HCT116 (cell line): Measurements from ENCODE around the gene H6PD.

Source experiments
- CBX3 ChIP-seq: IDR thresholded peaks from 2 replicates; pipeline ENCODE4 v1.6.1; 2012; ENCODE audit warnings: low read depth
- EZH2 ChIP-seq: fragments of 200-600 bp; sonication (generic); IDR thresholded peaks from 2 replicates; pipeline ENCODE4 v1.6.1; 2017; ENCODE audit warnings: antibody characterized with exemption, mixed run types
- JUND ChIP-seq: IDR thresholded peaks from 2 replicates; pipeline ENCODE4 v1.6.1; 2012
- MAX ChIP-seq: IDR thresholded peaks from 2 replicates; pipeline ENCODE4 v1.6.1; 2012
- POLR2A ChIP-seq: IDR thresholded peaks from 2 replicates; pipeline ENCODE4 v1.7.0; 2011; ENCODE audit warnings: borderline replicate concordance; ENCODE audit not compliant: insufficient read depth, insufficient read length; ENCODE audit errors: extremely low read depth
- POLR2AphosphoS5 ChIP-seq: IDR thresholded peaks from 2 replicates; pipeline ENCODE4 v1.6.1; 2011; ENCODE audit warnings: mild to moderate bottlenecking, low read depth, low read length, moderate library complexity
- SP1 ChIP-seq: IDR thresholded peaks from 2 replicates; pipeline ENCODE4 v1.6.1; 2012; ENCODE audit warnings: low read depth
- SRF ChIP-seq: IDR thresholded peaks from 2 replicates; pipeline ENCODE4 v1.6.1; 2012; ENCODE audit warnings: low read depth
- YY1 ChIP-seq: IDR thresholded peaks from 2 replicates; pipeline ENCODE4 v1.6.1; 2011; ENCODE audit warnings: low read length, low read depth, moderate library complexity, mild to moderate bottlenecking; ENCODE audit not compliant: insufficient replicate concordance; ENCODE audit errors: extremely low read depth
- ZNF274 ChIP-seq: fragments of 200-500 bp; sonication (Bioruptor generic); IDR thresholded peaks from 2 replicates; pipeline ENCODE4 v1.6.1; 2014; ENCODE audit warnings: mild to moderate bottlenecking, low read depth, low read length, inconsistent platforms
- TF ChIP-seq, protein P1 (sequence below), 3 experiments: fragments of 200-600 bp in 1 of 3; sonication (generic) in 1 of 3; IDR thresholded peaks in 2 of 3; conservative IDR thresholded peaks in 1 of 3; 2 replicates each; pipeline ENCODE4 v1.5.1; 2012 to 2017; ENCODE audit warnings: low read depth in 2 of 3, low read length in 2 of 3, antibody characterized with exemption in 1 of 3, borderline replicate concordance in 1 of 3, control low read depth in 1 of 3, mild to moderate bottlenecking in 1 of 3, mixed read lengths in 1 of 3, mixed run types in 1 of 3, moderate library complexity in 1 of 3; ENCODE audit not compliant: insufficient read depth in 1 of 3
- TF ChIP-seq, protein P2 (sequence below): IDR thresholded peaks from 2 replicates; pipeline ENCODE4 v1.6.1; 2011; ENCODE audit warnings: mild to moderate bottlenecking, low read length, moderate library complexity; ENCODE audit not compliant: insufficient replicate concordance; ENCODE audit errors: extremely low read depth
- TF ChIP-seq, protein P3 (sequence below): IDR thresholded peaks from 2 replicates; pipeline ENCODE4 v1.6.1; 2012; ENCODE audit warnings: low read depth

DNA sequence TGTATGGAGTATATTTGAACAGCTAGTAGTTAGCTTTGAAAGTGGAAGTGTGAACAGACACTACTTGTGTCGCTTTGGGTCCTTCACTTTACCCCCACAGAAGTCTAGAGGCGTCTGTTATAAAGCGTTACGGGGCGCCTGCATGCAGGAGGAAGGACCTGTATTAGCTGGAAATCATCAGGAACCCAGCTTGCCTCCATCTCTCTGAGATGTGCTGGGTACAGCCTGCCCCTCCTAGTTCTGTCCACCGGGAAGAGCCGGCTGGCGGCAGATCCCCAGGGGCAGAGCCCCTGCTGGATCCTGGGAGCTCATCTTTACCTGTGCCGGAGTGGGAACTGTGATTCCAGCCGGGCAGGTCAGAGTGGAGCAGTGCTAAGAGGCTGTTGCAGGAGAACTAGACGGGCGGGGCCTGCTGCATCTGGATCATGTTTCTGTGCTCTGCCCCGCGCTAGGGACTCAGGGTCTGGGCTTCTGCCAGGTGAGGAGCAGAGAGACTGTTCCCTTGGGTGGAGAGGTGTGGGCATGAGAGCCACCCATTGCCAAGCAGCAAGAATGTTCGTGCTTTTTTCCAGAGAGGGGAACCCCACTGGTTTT lies 35.8 kb downstream of the H6PD start:
- TF ChIP-seq, protein P1, sequence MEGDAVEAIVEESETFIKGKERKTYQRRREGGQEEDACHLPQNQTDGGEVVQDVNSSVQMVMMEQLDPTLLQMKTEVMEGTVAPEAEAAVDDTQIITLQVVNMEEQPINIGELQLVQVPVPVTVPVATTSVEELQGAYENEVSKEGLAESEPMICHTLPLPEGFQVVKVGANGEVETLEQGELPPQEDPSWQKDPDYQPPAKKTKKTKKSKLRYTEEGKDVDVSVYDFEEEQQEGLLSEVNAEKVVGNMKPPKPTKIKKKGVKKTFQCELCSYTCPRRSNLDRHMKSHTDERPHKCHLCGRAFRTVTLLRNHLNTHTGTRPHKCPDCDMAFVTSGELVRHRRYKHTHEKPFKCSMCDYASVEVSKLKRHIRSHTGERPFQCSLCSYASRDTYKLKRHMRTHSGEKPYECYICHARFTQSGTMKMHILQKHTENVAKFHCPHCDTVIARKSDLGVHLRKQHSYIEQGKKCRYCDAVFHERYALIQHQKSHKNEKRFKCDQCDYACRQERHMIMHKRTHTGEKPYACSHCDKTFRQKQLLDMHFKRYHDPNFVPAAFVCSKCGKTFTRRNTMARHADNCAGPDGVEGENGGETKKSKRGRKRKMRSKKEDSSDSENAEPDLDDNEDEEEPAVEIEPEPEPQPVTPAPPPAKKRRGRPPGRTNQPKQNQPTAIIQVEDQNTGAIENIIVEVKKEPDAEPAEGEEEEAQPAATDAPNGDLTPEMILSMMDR (IDR thresholded peaks at IDR 0.05 in 2 of 3, conservative IDR thresholded peaks at IDR 0.05 in 1 of 3; ENCODE audit: borderline replicate concordance in 1 of 3, insufficient read depth in 1 of 3, low read depth in 2 of 3, low read length in 2 of 3), result no peak
- TF ChIP-seq, protein P2, sequence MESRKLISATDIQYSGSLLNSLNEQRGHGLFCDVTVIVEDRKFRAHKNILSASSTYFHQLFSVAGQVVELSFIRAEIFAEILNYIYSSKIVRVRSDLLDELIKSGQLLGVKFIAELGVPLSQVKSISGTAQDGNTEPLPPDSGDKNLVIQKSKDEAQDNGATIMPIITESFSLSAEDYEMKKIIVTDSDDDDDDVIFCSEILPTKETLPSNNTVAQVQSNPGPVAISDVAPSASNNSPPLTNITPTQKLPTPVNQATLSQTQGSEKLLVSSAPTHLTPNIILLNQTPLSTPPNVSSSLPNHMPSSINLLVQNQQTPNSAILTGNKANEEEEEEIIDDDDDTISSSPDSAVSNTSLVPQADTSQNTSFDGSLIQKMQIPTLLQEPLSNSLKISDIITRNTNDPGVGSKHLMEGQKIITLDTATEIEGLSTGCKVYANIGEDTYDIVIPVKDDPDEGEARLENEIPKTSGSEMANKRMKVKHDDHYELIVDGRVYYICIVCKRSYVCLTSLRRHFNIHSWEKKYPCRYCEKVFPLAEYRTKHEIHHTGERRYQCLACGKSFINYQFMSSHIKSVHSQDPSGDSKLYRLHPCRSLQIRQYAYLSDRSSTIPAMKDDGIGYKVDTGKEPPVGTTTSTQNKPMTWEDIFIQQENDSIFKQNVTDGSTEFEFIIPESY, result no peak
- TF ChIP-seq EZH2 (no peak), POLR2A (no peak), MAX (no peak), SP1 (no peak), YY1 (no peak), CBX3 (no peak), JUND (no peak), ZNF274 (no peak), POLR2AphosphoS5 (no peak), SRF (no peak)
- TF ChIP-seq, protein P3, sequence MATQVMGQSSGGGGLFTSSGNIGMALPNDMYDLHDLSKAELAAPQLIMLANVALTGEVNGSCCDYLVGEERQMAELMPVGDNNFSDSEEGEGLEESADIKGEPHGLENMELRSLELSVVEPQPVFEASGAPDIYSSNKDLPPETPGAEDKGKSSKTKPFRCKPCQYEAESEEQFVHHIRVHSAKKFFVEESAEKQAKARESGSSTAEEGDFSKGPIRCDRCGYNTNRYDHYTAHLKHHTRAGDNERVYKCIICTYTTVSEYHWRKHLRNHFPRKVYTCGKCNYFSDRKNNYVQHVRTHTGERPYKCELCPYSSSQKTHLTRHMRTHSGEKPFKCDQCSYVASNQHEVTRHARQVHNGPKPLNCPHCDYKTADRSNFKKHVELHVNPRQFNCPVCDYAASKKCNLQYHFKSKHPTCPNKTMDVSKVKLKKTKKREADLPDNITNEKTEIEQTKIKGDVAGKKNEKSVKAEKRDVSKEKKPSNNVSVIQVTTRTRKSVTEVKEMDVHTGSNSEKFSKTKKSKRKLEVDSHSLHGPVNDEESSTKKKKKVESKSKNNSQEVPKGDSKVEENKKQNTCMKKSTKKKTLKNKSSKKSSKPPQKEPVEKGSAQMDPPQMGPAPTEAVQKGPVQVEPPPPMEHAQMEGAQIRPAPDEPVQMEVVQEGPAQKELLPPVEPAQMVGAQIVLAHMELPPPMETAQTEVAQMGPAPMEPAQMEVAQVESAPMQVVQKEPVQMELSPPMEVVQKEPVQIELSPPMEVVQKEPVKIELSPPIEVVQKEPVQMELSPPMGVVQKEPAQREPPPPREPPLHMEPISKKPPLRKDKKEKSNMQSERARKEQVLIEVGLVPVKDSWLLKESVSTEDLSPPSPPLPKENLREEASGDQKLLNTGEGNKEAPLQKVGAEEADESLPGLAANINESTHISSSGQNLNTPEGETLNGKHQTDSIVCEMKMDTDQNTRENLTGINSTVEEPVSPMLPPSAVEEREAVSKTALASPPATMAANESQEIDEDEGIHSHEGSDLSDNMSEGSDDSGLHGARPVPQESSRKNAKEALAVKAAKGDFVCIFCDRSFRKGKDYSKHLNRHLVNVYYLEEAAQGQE, result no peak
